ENCODE results near the gene TOP3B. TPM values are rescaled to one million over a fixed set of nuclear protein-coding genes. Genes with fewer than 3 reads are reported as not detected.

Gene TOP3B
- polyA plus RNA-seq (2012; ENCODE audit: insufficient read length, low read depth), result 35.4 TPM

GRCh38 chr22:21982338-21982965 is at the start of gene TOP3B:
TOP3B (minus strand) TSS chr22:21982787; CDS start chr22:21975709, 7,078 bp downstream.
- TF ChIP-seq SIN3A (IDR thresholded peaks at IDR 0.05; ENCODE audit: borderline replicate concordance, insufficient read depth, low read length), result 0 out of 2 replicates have a peak, but pooled peaks have one; percentile 51
- peak; percentile 92 for TF ChIP-seq FOXP2 (optimal IDR thresholded peaks at IDR 0.05; ENCODE audit: borderline replicate concordance, extremely low read depth, extremely low read length, insufficient read depth)
- TF ChIP-seq REST (IDR thresholded peaks at IDR 0.05; ENCODE audit: insufficient read depth in 1 of 2, low read depth in 2 of 2, low read length in 2 of 2), result 0 out of 4 replicates have a peak, but pooled peaks of 1 of the 2 experiments have one; percentile 45
- peak; percentile 95 for TF ChIP-seq TAF1 (IDR thresholded peaks at IDR 0.05; ENCODE audit: borderline replicate concordance, insufficient read depth, low read length)
- peak; percentile 83 for TF ChIP-seq POLR2AphosphoS5 (IDR thresholded peaks at IDR 0.05; ENCODE audit: low read depth, low read length)

- TF ChIP-seq SIN3A (IDR thresholded peaks at IDR 0.05; ENCODE audit: borderline replicate concordance, insufficient read depth, low read length) (no peak), FOXP2 (optimal IDR thresholded peaks at IDR 0.05; ENCODE audit: borderline replicate concordance, extremely low read depth, extremely low read length, insufficient read depth) (no peak), TAF1 (IDR thresholded peaks at IDR 0.05; ENCODE audit: borderline replicate concordance, insufficient read depth, low read length) (no peak), POLR2AphosphoS5 (IDR thresholded peaks at IDR 0.05; ENCODE audit: low read depth, low read length) (no peak), REST (IDR thresholded peaks at IDR 0.05; ENCODE audit: insufficient read depth in 1 of 2, low read depth in 2 of 2, low read length in 2 of 2) (no peak)
Measured at GRCh38 chr22:22031183-22031945, 48.8 kb upstream of the TOP3B start.

GRCh38 chr22:22030493-22031182 is 48.1 kb upstream of the TOP3B start:
- TF ChIP-seq FOXP2 (optimal IDR thresholded peaks at IDR 0.05; ENCODE audit: borderline replicate concordance, extremely low read depth, extremely low read length, insufficient read depth) (no peak), POLR2AphosphoS5 (IDR thresholded peaks at IDR 0.05; ENCODE audit: low read depth, low read length) (no peak), TAF1 (IDR thresholded peaks at IDR 0.05; ENCODE audit: borderline replicate concordance, insufficient read depth, low read length) (no peak), REST (IDR thresholded peaks at IDR 0.05; ENCODE audit: insufficient read depth in 1 of 2, low read depth in 2 of 2, low read length in 2 of 2) (no peak), SIN3A (IDR thresholded peaks at IDR 0.05; ENCODE audit: borderline replicate concordance, insufficient read depth, low read length) (no peak)

- no peak for TF ChIP-seq FOXP2 (optimal IDR thresholded peaks at IDR 0.05; ENCODE audit: borderline replicate concordance, extremely low read depth, extremely low read length, insufficient read depth)
Measured at GRCh38 chr22:22027955-22028354, 45.4 kb upstream of the TOP3B start.

GRCh38 chr22:22026157-22026831 is 43.7 kb upstream of the TOP3B start:
- TF ChIP-seq TAF1 (IDR thresholded peaks at IDR 0.05; ENCODE audit: borderline replicate concordance, insufficient read depth, low read length), result no peak
- no peak for TF ChIP-seq POLR2AphosphoS5 (IDR thresholded peaks at IDR 0.05; ENCODE audit: low read depth, low read length)
- TF ChIP-seq REST (IDR thresholded peaks at IDR 0.05; ENCODE audit: insufficient read depth in 1 of 2, low read depth in 2 of 2, low read length in 2 of 2), result no peak
- TF ChIP-seq SIN3A (IDR thresholded peaks at IDR 0.05; ENCODE audit: borderline replicate concordance, insufficient read depth, low read length), result no peak
- TF ChIP-seq FOXP2 (optimal IDR thresholded peaks at IDR 0.05; ENCODE audit: borderline replicate concordance, extremely low read depth, extremely low read length, insufficient read depth), result no peak
